ENCODE results near the gene GPX1. TPM values are rescaled to one million over a fixed set of nuclear protein-coding genes. Genes with fewer than 3 reads are reported as not detected.

GPX1 gene
- total and polyA plus RNA-seq, 10 of the 15 experiments (the other 5 are each of a cell fraction or from before 2014, with no cell fraction given): 32.0 to 1,121 (median 400) TPM

- POLR2A ChIA-PET: interaction anchor here (0.6 to 0.7 kb wide), 3 partner anchors 55 to 213 kb away, joined by 3 read pairs; no protein-coding TSS in a partner anchor
- peaks cover 86% of the 10 kb centered on the region for H3K79me2 ChIP-seq (ENCODE audit: control insufficient read depth, insufficient read depth, low read length)
- no peaks in the 10 kb centered on the region for H3K27me3 ChIP-seq (replicated peaks in 1 of 2; ENCODE audit: control insufficient read depth in 2 of 2, insufficient read depth in 2 of 2, low read length in 1 of 2)
- H3K9ac ChIP-seq (ENCODE audit: control insufficient read depth, insufficient read depth, low read length): no peak overlapping the region
- 99% methylated on average over 3 of the region's 3 CpGs for WGBS (ENCODE audit: insufficient coverage, insufficient replicate concordance, low lambda C conversion rate, missing lambda C conversion rate)
- TF ChIP-seq DPF2 (IDR thresholded peaks at IDR 0.05): no peak
- no peak for TF ChIP-seq JUNB (IDR thresholded peaks at IDR 0.05)
- no peak for TF ChIP-seq GABPA (IDR thresholded peaks at IDR 0.05; ENCODE audit: low read depth)
- TF ChIP-seq WRNIP1 (IDR thresholded peaks at IDR 0.05; ENCODE audit: borderline replicate concordance, low read depth, low read length): no peak
- TF ChIP-seq ETV6 (conservative IDR thresholded peaks at IDR 0.05 in 1 of 2, IDR thresholded peaks at IDR 0.05 in 1 of 2; ENCODE audit: borderline replicate concordance in 1 of 2, low read depth in 1 of 2): no peak
- TF ChIP-seq NR2F1 (conservative IDR thresholded peaks at IDR 0.05): no peak
- no peak for TF ChIP-seq EED (IDR thresholded peaks at IDR 0.05; ENCODE audit: low read depth)
- TF ChIP-seq REST (IDR thresholded peaks at IDR 0.05; ENCODE audit: low read depth, low read length): no peak
- TF ChIP-seq ZNF217 (IDR thresholded peaks at IDR 0.05): no peak
- TF ChIP-seq MXI1 (IDR thresholded peaks at IDR 0.05; ENCODE audit: low read depth, low read length): no peak
- no peak for TF ChIP-seq ZZZ3 (IDR thresholded peaks at IDR 0.05; ENCODE audit: control insufficient read depth, insufficient read length, low read depth)
- no peak for TF ChIP-seq HCFC1 (IDR thresholded peaks at IDR 0.05; ENCODE audit: low read length)
- no peak for TF ChIP-seq RAD51 (IDR thresholded peaks at IDR 0.05)
- no peak for TF ChIP-seq NFYB (IDR thresholded peaks at IDR 0.05; ENCODE audit: insufficient read depth, low read depth, low read length)
- TF ChIP-seq SKIL (IDR thresholded peaks at IDR 0.05; ENCODE audit: low read depth, poor library complexity, severe bottlenecking): no peak
- TF ChIP-seq NR2C1 (IDR thresholded peaks at IDR 0.05): no peak
- TF ChIP-seq CTCF (IDR thresholded peaks at IDR 0.05 in 2 of 3, conservative IDR thresholded peaks at IDR 0.05 in 1 of 3; ENCODE audit: control insufficient read depth in 2 of 3, extremely low read depth in 1 of 3, insufficient read depth in 1 of 3, low read depth in 3 of 3, low read length in 3 of 3): no peak
- peaks cover 4% of the 10 kb centered on the region for H4K20me1 ChIP-seq (ENCODE audit: control insufficient read depth, insufficient read depth)
- H3K4me2 ChIP-seq (ENCODE audit: control insufficient read depth, insufficient read depth): no peak overlapping the region
- H3K9me3 ChIP-seq (replicated peaks; ENCODE audit: control insufficient read depth, insufficient read depth, low read length): no peaks in the 10 kb centered on the region; the same call in 2 of the 3 replicates
- no peak overlapping the region for H2AFZ ChIP-seq (ENCODE audit: control insufficient read depth, low read depth, low read length)
- in situ Hi-C loops (cut with MboI): no loop called here
- H3K4me3 ChIP-seq: no peak overlapping the region
- CTCF ChIA-PET: no interaction called here
- no peak for FAIRE-seq
- H3K4me1 ChIP-seq (ENCODE audit: control insufficient read depth, insufficient read depth, low read length): peaks cover 14% of the 10 kb centered on the region
- SMC1A ChIA-PET (ENCODE audit: uncharacterized antibody, unreplicated experiment): interaction anchor here (1.7 kb wide), 1 partner anchor 16 kb away, joined by 4 read pairs; no protein-coding TSS in a partner anchor
- no peak for ATAC-seq
- H3K27ac ChIP-seq (ENCODE audit: control insufficient read depth, insufficient read depth): no peak overlapping the region
- peaks cover 6 to 13% of the 10 kb centered on the region in 2 experiments; a peak in 3 of 4 replicates for H3K36me3 ChIP-seq (ENCODE audit: control insufficient read depth in 2 of 2, insufficient read depth in 2 of 2, low read length in 1 of 2)
- RAD21 ChIA-PET (ENCODE audit: unreplicated experiment): no interaction called here
- BruUV-seq (replicated peaks): no TSS peak
- intact Hi-C loops (cut with micrococcal nuclease; ENCODE audit: unreplicated experiment): no loop called here
- no peak for DNase-seq (ENCODE audit: low read depth, low spot score)
These were observed 41.3 kb upstream of the GPX1 start for GRCh38 chr3:49399461-49399860.

Measured in GM12878 (cell line).